GM23248 (cell line): ENCODE data around the gene PRXL2B.

ENCODE experiments used
- EZH2 ChIP-seq: fragments of 200-600 bp; sonication (generic); IDR thresholded peaks from 2 replicates; pipeline ENCODE4 v1.6.1; 2018; ENCODE audit warnings: antibody characterized with exemption, mild to moderate bottlenecking; ENCODE audit not compliant: insufficient read depth, poor library complexity, severe bottlenecking
- EZH2phosphoT487 ChIP-seq: fragments of 200-600 bp; sonication (generic); IDR thresholded peaks from 2 replicates; pipeline ENCODE4 v1.6.1; 2018; ENCODE audit warnings: antibody characterized with exemption, moderate library complexity, mild to moderate bottlenecking, low read depth; ENCODE audit not compliant: insufficient read depth

DNA sequence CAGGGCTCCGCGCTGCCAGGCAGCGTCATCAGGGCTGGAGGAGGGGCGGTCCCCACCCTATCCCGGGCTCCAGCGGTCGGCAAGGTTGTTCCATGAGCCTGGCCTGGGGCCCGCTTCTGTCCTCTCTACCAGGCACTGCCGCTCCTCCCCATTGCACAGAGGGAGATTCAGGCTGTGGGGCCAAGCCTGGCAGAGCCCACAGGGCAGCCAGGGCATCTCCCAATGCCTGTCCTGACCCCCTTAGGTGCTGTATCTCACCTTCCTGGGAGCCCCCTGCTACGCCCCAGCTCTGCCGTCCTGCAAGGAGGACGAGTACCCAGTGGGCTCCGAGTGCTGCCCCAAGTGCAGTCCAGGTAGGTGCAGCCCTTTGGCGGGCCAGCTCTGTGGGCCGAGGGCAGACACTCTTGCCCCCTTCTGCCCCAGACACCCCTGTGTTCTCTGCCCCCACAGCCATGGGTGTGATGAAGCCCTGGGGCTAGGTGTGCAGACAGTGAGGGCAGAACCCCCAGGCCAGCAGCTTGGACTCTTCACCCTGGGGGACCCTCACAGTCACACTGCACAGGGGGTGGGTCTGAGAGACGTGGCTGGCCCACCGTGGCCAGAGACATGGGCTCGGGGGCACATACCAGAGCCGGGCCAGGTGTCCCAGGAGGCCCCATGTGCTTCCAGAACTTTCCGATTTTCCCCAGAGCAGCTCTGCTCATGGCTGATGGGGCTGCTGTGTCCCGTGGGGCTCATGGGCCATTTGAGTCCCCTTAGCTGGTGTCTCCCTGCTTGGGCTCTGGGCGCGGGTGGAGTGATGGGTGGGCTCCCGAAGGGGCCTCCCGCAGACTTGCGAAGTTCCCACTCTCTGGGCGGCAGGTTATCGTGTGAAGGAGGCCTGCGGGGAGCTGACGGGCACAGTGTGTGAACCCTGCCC, 28.8 kb upstream of the PRXL2B start:
- TF ChIP-seq EZH2phosphoT487 (no peak), EZH2 (no peak)
